Stimulated activated CD4-positive, alpha-beta T cell treated with anti-CD3 and anti-CD28 coated beads, Interleukin-2, amount 100 ng/mL, for 24 hours (primary cell): ENCODE results near the gene RARG.
A peak's percentile ranks its signal among the peaks of the same experiment; 100 is the strongest.

Experiments used
- DNase-seq, 2 donors: peaks; one replicate each; pipeline ENCODE4 v3.0.0-alpha.2; 2020

The RARG gene

GRCh38 chr12:53223389-53224060, 8.5 kb downstream of the RARG start:
- DNase-seq, result no peak

DNA sequence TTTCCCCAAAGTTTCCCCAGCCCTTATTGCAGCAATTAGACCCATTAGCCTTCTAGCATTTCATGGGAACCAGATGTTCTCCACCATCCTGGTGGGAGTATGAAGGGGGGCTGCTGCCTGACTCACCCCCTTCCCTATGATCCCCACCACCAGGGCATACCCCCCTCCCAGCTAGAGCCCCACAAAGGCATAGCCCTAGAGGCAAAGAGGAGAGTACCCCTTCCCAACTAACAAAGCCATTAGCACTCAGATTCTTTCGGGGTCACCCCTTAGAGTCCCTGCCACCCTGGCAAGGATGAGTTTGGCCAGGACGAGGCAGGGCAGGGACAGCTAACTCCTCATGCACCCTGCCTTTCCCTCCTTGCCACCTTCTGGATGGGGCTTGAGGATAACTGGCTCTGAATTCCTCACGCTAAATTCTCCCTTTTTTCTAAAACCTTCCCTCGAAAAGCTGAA, 9.2 kb downstream of the RARG start:
- no peak for DNase-seq

DNA sequence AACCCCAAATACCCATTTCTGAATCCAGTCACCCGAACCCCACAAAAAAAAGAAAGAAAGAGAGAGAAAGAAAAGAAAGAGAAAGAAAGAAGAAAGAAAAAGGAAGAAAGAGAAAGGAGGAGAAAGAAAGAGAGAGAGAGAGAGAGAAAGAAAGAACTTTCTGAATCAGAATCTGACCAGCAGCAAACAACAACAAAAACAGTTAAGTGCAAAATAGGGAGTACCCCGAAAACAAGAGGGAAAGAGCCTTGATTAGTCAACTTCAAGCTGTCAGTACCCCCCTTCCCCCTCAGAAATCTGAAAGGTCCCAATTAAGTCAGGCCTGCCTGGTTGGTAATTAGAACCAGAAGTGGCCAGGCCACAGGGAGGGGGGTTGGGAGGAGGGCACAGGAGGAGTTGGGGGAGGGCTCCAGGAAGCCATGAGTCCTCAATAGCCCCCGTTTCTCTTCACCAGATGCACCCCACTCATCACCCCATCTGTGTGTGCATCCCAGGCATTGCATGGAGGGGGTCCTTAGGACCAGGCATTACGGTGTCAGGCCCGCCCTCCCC, 9.8 kb downstream of the RARG start:
- DNase-seq, result no peak

DNA sequence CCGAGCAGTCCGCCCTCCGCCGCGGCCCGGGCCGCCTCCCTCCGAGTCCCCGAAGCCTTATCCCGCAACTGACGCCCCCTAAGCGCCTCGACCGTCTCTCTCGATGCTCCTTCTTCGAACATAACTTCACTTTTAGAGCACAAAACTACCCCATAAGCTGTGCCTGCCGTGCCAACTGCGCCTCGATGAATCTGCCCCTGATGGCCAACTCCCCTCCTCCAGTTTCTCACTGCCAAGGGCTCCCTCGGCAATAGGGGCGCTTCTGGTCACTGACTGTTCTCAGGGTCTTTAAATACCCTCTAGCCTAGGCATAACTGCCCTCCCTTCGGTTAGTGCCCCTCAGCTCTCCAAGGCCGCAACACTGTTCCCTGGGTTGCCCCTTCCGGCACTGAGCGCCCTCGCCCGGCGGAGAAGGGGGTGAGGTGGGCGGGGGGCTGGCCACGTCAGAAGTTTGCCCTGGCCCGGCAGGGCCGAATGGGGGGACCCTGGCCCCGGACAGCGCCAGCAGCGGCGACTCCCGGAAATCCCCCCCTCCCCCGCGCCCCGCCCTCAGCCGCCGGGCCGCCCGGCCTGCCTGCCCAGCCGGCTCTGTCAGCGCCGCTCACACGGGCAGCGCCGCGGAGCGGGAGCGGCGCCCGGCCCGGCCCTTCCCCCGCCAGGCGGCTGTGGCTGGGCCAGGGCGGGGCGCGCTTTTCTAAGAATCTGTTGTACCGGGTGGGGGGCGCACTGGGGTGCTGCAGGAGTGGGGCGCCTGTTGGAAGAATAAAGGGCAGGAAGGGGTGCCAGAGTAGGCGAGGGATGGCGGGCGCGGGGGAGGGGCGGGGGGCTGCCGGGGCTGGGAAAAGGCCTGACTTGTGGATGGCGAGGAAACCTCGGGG, 10.6 kb downstream of the RARG start:
- peak; percentile 55 to 58 for DNase-seq

GRCh38 chr12:53220694-53221202, 11.3 kb downstream of the RARG start:
- peak; percentile 80 to 85 for DNase-seq

DNA sequence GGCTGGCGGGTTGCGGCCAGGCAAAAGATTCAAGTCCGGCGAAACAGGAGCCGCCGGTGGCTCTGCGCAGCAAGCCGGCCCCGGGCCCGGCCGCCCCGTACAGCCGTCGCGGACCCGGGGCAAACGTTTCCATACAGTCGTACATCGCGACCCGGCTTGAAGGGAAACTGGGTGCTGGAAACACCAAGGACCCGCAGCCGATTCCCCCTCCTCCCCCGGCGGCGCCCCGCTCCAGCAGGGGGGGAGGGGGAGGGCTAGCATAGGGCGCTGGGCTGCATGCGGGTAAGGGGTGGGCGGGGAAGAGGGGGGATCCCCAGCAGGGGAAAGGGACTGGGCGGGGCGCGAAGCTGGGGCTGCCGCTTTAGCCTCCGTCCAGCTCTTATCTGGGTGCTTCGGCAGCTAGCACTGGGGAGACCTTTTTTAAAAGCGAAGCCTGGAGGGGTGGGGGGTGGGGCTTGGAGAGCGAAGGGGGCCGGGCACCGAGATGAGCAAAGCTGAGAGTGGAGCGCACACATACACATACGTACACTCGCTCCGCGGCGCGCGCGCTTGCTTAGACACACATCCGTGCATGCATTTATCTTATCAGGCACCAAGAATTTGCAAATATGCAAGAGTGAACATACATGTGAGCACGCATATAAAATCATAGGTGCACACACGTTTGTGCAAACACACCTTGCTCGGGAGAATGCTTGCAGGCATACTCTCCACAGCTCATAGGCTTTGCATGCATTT, 11.9 kb downstream of the RARG start:
- DNase-seq, result peak; percentile 77 to 80

GRCh38 chr12:53219292-53219955, 12.6 kb downstream of the RARG start:
- peak; percentile 78 to 81 for DNase-seq

GRCh38 chr12:53218551-53219291, 13.3 kb downstream of the RARG start:
- no peak for DNase-seq

- DNase-seq, result no peak
Measured at GRCh38 chr12:53217931-53218307, 14.1 kb downstream of the RARG start.

DNA sequence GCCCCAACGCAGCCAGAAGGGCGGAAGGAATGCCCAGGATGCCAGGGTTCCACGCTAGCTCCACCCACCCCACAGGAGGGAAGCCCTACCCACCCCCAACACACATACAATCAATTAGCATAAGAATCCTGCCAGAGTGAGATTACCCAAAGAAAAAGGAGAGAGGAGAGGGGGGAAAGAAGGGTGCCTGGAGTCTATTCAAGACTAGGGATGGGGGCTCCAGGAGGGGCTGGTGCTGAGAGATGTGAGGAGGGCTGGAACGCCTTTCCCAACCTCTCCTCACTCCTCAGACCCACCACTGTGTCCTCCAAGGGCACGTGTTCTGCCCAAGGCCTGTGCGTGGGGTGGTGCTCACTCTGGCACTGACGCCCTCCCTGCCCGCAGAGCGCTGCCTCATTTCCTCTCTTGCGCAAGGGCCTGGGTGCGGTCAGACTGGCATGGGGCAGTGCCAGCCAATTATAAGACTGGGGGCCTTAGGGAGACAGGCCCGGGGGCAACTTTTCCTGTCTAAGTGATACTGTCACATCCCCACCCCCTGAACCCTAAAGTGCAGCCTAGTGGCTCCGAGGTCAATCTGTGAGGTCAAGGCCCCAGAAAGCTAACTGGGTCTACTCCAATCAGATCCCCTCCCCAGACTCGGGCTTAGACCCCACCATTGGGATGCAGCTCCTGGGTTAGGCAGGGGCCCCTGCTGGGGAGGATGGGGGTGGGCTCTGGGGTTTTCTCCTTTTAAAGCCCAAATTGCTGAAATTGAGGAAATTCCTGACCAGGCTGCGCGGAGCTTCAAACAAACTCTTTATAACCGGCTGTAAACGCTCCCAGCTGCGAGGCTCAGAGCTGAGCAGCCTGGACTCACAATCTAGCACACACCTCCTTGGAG, 14.7 kb downstream of the RARG start:
- DNase-seq, result peak in 1 of 2 donors; percentile 61

DNA sequence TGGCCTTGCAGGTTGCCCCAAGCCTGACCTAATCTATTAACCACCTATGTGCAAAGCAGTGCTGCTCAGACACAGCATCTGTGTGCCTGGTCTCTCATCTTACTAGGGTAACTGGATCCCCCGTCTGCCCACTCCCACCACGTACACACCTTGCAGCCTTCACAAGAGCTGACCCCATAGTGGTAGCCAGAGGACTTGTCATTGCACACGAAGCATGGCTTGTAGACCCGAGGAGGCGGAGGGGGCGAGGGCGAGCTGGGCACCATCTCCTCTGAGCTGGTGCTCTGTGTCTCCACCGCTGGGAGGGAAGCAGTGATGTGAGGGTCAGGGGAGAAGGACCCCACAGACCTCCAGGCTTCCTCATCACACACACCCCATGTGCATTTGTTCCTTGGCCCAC, 16.5 kb downstream of the RARG start:
- DNase-seq, result no peak

- DNase-seq, result no peak
Measured at GRCh38 chr12:53214687-53215455, 17.1 kb downstream of the RARG start.

DNA sequence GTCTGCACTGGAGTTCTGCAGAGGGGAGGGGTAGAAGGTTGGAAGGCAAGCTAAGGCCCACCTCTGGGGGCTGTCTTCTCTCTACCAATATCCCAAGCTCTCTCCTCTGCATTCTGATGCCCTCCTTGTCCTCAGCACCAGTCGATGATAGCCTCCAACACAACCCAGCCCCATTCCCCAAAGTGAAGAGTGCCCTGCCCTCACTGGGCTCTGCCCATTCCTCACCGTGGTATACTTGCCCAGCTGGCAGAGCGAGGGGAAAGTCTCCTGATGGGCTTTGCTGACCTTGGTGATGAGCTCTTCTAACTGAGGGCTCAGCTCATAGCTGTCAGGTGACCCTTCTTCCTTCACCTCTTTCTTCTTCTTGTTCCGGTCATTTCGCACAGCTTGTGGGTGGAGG, 17.8 kb downstream of the RARG start:
- no peak for DNase-seq

GRCh38 chr12:53213348-53213747, 18.7 kb downstream of the RARG start:
- DNase-seq, result peak; percentile 90

DNA sequence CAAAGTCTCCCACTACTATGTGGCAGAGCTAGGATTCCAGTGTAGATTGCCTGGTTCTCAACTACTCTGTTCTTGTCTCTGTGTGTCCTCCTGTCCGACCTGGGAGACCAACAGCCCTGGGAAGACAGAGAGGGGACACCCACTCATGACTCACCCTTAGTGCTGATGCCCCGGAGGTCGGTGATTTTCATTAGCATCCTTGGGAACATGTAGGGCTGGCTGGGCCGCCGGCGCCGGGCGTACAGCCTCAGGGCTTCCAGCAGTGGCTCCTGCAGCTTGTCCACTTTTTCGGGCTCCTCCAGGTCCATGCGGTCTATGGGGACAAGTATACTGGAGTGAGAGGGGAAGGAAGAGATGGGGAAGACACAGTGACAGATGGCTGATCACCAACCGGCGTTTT, 19.1 kb downstream of the RARG start:
- no peak for DNase-seq

GRCh38 chr12:53211476-53212381, 20.3 kb downstream of the RARG start:
- no peak for DNase-seq

DNA sequence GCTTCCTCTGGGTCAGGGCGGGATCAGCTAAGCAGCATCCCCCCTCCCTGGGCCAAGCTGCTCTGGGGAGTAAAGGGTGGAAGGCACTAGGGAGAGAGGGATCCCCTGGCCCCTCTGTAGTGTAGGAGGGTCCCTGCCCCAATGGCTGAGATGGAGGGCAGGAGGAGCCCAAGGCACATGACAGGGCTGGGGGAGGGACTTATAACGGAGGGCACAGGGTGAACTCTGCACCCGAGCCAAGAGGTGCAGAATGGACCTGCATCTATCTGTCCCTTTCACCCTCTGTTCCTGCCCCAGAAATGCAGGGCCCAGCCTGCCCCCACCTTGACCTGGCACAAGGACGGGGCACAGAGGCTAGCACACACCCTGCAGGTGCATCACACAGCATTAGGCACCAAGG, 21.2 kb downstream of the RARG start:
- DNase-seq, result no peak

- no peak for DNase-seq
Measured at GRCh38 chr12:53208877-53209463, 23.0 kb downstream of the RARG start.
